NCI-H2171 (cell line): ENCODE data around the gene MDC1.

Experiments used
- DNase-seq: peaks from one replicate; lab custom pipeline; 2025; lab: John Stamatoyannopoulos, UW

The MDC1 gene

DNA sequence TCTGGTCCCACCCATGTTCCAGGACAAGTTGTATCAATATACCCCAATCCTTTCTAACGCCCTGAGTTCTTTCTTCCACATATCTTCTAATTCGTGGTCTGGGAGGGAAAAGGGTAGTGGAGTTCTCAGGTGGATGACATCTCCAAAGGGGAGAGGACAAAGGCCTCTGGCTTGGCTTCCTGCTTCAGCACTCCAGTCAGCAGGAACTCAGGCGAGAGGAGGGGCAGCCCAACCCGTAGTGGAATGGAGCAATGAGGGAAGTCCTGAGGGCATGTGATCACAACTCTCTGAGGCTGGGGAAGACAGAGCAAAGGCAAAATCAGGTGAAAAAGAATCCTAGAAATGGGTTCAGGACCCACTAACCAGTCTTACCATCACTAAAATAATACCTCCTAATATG is 16.7 kb downstream of the MDC1 start:
- no peak for DNase-seq

- no peak for DNase-seq
Measured at GRCh38 chr6:30696432-30696831, 20.6 kb downstream of the MDC1 start.

DNA sequence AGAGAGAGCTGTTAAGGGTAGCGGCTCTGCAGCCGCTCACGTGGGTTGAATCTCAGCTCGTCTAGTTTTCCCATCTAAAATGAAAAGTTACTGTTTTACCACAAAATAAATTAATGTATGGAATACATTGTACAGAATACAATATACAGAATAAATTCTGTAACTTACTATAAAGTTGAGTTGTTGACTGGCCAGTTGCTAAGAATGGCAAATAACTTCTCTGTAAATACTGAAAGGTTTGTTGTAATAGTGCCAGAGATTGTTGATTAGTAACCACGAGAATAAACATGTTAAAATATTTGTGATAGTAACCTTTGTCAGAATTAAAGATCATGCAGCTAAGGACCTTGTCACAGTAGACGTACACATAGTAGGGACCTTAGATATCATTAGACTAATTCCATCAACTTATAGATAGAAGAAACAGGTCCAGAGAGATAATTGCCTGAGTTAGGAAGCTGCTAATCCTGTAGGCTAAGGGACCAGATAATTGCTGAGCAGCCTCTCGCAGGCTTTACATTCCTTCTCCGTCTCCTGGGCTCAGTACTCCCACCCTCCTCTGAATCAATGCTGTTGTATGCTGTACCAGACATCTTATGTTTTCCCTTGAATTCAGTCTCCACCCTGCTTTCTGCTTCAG is 25.8 kb downstream of the MDC1 start:
- no peak for DNase-seq

- DNase-seq, result peak; percentile 95
Measured at GRCh38 chr6:30690403-30691207, 26.5 kb downstream of the MDC1 start, which contains the start of gene NRM. Gene NRM (minus strand): TSS chr6:30690984. CDS start chr6:30690974, 10 bp downstream.

GRCh38 chr6:30689985-30690384 is 27.1 kb downstream of the MDC1 start:
- no peak for DNase-seq

DNA sequence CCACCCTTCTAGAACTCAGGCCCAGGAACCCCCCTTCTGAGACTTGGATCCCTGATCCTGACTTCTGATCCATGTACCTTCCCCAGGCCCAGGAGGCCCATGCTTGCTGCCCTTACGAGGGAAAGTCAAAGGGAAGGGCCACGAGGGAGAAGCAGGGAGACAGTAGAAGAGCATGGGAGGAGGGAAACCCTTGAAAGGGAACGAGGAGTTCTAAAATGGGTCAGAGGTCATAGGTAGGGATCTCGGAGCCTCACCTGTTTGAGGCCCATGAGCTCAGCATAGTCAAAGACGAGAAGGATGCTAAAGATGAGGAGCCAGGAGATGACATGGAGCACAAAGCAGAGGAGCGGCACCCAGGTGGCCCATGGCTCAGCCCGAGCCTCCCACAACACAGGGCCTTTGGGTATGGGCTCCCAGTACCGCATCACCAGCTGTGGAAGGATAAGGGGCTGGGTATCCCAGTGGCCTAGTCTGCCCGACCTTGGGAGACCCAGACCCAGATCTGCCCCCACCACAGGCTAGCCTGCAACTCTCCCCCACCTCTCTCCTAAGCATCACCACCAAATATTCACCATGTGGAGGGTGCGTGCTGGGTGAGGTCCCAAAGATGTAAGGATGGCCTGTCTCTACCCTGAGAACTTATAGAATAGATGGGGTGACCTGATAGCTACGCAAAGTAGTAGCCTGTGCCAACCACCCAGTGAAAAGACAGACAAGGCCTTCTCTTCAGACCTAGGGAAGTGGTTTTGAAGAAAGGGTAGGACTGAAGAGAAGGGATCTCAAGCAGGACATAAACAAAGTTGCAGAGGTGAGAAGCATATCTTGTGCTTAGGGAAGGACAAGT is 27.8 kb downstream of the MDC1 start:
- DNase-seq, result no peak

DNA sequence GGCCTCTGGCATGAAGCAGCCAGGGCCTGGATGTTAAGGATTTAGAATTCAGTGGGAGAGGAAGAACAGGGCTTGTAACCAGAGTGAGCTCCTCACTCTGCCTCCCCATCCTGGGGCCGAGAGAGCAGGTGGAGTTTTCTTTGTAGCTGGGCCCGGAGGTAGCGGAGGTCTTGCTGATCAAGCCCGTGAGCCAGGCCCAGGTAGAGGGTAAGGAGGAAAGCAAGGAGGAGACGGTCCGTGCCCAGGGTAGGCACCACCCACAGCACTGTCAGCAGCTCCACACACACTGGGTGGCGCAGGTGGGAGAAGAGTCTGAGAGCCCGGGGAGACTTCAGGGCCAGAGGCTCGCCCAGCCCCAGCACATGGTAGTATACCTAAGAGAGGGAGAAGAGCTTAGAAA is 28.5 kb downstream of the MDC1 start:
- no peak for DNase-seq

- no peak for DNase-seq
Measured at GRCh38 chr6:30687659-30688431, 29.2 kb downstream of the MDC1 start.

DNA sequence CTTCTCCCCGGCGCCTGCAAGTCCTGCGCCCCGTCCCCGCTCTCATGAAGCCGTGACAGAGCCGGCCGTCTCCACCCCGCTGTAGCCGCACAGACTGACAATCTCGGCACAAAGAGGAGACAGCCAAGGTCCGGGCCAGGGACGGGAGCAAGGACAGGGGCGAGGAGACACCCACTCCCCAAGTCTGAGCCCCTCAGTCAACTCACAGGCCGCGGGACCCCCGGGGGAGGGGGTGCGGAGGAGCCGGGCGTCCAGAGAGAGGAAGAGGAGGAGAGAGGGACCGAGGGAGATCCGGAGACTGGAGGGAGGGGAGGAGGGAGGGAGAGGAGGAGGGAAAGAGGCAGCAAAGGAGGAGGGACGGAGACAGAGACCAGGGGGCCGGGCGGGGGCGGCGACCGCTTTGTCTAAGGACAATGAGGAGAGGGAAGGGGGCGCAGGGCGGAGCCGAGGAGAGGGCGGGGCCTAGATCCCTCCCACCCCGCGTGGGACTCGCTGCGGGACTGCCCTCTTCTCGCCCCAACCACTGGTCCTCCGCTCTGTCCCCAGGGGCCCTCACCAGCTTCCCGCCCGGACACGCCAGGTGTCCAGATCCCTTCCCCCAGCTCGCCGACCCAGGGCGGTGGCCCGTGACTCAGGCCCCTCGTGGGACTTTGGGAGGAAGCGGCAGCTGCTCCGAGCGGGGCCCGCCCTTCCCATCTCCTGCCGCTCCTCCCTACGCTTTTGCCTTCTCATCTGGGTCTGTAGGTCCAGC is 30.0 kb downstream of the MDC1 start:
- peak; percentile 79 for DNase-seq

GRCh38 chr6:30686009-30686907 is 30.8 kb downstream of the MDC1 start, which contains the start of gene PPP1R18:
Gene PPP1R18 (minus strand): TSS chr6:30686645. CDS start chr6:30686018, 627 bp downstream.
- no peak for DNase-seq

DNA sequence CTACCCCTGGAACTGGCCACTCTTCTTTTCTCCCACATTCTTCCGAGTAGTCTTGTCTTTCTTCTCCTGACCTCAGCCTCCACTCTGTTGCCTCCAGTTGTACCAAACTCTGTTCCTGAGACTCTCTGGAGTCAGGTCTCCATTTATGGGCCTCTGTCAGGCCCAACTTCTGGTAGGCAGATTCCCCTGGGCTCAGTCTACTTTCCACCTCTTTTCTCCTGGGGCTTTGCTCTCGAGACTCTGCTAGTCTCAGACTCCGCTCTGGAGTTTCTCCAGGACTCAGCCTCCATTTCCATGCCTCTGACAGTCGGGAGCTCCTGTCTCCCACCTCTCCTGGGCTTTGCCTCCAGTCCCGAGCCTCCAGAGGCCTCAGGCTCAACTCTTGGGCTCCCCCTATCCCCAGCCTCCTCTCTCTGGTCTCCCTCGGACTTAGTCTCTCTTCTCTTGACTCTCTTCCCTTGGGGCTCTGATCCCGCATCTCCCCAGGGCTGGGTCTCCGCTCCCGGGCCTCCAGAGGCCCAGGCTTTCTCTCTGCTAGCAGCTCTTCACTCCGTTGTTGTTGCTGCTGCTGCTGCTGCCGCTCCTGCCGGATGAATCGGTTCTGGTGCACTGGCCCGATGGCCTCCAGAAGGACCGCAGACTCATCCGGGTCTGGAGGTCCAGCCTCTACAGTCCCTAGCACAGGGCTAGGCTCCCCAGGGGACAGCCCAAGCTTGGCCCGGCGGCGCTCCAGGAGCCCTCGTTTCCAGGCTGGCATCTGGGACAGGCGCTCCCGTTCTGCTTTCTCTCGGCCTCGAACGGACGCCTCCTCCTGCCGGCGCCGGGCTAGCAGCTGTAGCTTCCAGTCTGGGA is 31.7 kb downstream of the MDC1 start:
- DNase-seq, result no peak

DNA sequence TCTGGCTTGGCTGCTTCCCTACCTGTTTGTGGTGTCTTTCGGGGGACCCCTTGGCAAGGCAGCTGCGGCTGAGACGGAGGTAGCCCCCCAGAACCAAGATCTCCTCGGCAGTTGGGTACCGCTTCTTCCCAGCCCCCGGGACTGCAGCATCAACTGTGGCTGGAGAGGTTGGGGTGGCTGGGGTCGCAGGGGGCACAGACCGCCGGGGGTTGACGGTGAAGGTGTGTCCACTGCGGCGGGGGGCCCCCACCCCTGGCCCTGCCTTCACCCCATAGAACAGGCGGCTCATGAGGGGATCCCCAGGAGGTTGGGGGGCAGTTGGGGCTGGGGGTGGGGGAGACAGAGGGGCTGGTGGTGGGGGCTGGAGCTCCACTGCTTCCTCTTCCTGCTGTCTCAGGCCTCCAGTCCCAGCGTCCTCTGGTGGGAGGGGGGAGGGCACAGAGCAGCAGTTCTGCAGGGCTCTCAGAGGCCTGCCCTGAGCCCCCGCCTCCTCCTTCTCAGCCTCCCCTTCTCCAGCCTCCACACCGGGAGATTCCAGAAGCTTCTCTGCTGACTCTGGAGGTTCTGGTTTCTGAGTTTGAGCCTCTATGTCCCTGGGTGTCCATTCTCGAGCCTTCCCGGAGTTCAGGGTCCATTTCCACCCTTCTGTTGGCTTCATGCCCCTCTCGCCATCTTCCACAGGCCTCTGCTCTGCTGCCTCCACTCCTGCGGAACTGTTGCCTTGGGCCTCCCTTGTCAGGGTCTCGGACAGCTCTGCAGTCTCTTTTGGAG is 32.5 kb downstream of the MDC1 start:
- no peak for DNase-seq

- DNase-seq, result no peak
Measured at GRCh38 chr6:30683980-30684338, 33.1 kb downstream of the MDC1 start.

DNA sequence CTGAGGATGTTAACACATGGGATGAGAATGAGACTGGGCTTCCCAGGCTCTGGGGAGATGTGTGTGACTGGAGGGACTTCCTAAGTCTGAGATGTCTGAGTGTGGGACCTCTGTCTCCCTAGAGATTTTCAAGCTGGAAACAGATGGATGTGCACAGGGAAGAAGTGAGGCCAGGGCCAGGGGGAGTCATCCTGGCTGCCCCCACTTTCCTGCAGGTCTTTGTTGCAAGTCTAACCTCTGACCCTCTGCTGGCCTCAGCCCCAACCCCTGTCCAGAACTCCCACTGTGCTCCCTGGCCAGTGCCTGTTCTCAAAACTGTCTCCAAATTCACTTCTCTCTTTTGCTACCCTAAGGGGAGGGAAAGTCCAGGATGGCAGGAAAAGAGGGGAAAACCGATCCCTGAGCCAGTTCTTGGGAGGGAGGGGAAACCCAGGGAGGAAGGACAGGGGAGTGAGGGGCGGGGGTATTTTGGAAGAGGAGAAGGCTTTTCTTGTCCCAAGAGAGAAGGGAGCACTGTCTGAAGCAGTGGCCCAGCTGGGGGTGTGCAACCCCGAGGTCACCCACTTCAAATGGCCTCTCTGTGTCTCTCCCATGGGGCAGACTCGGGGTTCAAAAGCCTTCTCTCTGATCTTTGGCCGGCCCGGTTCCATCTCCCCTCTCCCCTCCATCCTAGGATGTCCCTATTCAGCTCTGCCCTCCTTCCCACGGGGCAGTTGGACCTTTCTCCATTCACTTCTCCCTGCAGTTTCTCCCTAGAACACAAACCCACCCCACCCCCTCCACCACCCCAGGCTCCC is 33.7 kb downstream of the MDC1 start:
- no peak for DNase-seq

DNA sequence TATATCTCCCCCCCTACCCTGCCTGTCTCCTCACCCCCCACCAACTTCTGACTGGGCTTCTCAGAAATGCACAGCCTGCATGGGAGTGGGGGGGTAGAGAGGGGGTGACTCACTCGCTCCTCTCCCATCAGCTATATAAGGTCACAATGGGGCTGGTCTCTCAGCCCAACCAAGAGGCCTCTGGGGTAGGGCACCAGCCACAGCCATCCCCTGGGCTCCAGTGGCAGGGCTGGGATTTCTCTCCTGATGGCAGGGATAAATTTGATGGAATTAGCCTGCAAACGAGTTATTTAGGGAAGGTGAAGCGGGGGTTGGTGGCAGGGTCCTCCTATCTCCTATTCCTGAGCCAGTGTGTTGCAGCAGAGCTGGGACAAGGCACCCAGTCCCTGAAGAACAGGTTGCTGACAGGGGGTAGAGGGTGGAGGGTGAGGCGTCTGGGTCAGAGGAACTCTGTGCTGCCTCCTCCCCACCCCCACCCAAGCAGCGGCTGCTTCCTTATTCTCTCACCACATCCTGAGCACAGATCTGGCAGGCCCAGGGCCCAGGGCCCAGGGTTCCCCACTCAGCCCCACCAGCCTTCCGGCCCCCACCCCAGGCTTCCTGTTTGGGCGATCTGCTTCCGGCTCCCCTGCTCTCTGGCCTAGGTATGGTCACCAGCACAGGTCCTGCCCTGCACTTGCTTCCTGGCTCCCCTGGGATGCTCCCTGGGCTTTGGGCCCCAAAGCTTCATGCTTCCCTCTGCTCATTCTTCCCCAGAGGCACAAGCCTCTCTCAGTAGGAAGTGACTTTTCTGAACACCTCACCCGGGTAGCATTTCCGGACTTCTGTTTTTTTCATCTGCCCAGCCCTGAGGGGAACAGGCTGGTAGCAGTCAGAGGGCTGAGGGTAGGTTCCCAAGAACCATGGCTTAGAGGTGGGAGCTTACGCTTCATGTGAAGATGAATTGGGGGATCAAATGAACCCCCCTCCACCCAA is 34.7 kb downstream of the MDC1 start:
- no peak for DNase-seq

DNA sequence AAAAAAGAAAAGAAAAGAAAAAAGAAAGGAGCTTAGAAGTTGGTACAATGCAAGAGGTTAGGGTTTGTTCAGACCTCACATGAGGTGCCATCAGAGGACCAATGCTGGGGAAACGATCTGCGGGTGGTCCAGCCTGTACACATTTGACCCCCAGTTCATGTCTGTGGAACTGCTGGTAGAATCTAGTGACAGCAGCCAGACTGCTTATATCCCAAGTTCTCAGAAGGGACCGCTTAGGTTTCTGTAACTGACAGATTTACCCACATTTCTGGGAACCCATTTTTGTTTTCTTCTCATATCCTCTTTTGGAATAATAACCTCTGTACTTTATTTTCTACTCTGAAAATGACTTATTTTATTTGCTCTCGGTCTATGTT is 35.3 kb downstream of the MDC1 start:
- DNase-seq, result no peak
